GM18870 (cell line): ENCODE results near the gene MON1B.

Experiments
- ATAC-seq: cut with Tn5 transposase; IDR thresholded peaks from one replicate; pipeline ENCODE4 v1.9.1; 2021; ENCODE audit warnings: moderate library complexity; ENCODE audit not compliant: unreplicated experiment

Gene MON1B

DNA sequence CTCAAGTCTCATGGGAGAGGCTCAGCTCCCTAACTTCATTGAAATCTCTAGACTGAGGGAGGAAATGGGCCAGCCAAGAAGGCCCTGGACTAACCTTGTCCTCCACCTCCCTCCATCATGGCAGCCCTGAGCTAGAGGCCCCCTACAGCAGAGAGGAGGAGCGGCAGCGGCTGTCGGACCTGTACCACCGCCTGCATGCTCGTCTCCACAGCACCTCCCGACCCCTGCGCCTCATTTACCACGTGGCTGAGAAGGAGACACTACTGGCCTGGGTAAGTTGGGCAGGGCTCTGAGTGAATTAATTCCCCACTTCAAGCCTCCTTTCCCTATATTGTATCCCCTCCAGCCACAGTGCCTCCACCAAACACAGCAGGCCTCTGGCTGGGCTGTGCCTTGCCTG is 4.4 kb downstream of the MON1B start:
- no peak for ATAC-seq

DNA sequence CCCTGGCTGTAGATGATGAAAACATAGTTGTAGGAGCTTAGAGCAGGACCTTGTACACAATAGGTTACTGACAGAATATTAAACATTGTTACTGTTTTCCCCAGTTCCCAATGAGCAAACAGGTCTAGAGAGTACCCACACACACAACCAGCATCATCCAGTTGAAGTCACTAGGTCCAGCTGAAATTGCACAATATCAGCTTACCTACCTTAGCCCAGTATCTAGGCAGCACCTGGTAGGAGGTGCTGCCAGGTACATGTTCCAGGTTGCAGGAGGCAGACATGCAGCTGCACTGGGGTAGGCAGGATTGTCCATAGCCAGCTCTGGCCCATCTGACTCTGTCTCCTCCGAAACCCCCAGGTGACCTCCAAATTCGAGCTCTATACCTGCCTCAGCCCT is 6.8 kb downstream of the MON1B start:
- ATAC-seq: no peak

DNA sequence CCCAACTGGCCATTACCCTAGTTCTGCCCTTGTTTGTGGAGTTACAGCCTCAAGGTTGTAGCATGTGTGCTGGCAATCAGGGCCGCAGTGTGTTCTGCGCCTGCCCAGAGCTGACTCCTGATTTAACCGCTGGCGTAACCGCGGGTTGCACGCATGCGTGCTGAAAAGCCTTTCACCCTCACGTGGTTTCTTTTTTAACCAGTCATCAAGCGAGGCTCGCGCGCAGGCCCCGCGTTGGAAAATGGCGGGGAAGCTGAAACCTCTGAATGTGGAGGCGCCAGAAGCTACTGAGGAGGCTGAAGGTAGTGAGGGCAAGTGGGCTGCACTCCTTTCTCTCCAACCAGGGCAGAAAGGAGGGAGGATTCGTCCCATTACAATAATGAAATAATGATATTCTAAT is 8.2 kb downstream of the MON1B start, which contains the start of gene SYCE1L:
TSS of gene SYCE1L (plus strand) at position 198 of the 400 bp plus-strand sequence. CDS start at position 242, 44 bp downstream.
- ATAC-seq: no peak

DNA sequence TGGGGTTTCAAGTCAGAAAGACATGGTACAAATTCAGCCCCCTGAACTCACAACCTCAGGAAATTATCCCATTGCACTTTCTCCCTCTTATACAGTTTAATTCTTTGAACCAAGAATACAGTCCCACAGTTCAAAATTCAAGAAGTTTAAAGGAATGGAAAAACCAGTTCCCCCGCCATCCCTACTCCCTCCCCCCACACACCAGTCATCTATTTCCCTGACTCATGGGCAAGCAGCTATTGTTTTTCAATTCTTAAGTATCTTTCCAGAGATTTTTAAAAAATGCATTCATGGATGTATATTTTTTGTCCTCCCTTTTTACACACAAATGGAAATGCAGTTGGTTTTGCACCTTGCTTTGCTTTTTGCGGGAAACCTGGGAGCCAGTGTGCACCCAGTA is 15.5 kb downstream of the MON1B start:
- no peak for ATAC-seq

DNA sequence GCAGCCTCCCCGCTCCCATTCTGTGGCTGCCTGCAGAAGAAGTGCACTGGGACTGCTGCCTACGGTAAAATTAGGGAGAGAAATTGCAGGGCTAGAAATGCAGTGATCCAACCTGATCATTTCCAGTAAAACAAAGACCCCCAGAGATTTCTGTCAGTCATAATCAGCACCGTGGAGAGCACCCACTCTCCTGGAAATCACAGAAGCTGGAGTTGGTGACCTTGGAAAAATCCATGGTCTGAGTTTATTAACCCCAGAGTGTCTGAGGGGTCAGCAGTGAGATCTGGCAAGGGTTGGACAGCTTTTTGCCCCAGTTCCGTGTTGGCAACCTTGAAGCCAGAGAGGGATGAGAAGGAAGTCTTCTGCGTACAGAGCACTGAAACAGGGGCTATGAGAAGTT is 16.0 kb downstream of the MON1B start:
- no peak for ATAC-seq

DNA sequence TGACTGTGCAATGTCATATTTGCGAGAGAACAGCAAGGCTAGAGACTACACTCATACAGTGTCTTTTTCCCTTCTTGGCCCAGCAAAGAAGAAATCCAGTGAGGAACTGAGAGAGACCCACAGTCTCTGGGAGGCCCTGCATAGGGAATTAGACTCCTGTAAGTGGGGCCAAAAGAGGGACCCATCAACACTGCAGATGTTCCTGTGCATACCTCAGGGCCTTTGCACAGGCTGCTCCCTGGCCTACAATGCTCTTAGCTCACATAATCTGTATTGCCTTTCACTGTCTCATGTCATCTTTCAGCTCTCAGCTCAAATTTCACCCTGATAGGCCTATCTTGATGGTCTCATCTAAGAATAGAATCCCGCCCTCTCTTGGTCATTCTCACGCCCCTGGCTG is 17.4 kb downstream of the MON1B start:
- ATAC-seq: no peak

DNA sequence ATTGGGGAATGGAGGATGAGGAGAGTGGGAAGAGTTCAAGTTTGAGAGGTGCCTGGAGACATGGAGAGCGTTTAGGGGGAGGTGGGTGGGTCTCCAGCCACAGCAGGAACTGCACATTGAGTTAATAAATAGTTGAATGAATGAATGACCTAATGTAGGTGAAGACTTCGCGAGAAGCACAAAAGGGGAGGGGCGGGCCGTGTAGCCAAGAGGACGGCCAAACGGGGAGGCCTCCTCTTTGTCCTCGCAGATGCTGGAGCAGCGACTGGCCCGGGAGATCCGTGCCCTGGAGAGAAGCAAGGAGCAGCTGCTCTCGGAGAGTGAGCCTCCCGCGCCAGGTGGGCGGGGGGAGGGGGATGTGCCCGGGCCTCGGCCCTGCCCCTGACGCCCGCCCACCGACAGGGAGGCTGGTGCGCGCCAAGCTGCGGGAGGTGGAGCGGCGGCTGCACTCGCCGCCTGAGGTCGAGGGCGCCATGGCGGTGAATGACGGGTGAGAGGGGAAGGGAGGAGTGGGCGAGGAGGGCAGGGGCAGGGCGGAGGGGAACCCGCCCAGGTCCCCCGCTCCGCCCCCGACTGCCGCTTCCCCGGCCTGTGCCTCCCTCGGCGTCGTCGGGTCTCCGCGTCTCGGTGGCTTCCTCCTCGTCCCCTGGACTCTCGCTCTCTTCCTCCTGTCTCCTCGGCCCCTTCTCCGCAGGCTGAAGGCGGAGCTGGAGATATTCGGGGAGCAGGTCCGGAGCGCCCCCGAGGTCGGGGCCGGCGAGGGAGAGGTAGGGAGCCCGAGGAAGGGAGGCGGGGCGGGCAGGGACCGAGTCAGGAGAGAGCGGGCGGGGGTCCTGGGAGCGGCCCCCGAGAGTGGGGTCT is 21.1 kb downstream of the MON1B start:
- peak; percentile 33 for ATAC-seq

DNA sequence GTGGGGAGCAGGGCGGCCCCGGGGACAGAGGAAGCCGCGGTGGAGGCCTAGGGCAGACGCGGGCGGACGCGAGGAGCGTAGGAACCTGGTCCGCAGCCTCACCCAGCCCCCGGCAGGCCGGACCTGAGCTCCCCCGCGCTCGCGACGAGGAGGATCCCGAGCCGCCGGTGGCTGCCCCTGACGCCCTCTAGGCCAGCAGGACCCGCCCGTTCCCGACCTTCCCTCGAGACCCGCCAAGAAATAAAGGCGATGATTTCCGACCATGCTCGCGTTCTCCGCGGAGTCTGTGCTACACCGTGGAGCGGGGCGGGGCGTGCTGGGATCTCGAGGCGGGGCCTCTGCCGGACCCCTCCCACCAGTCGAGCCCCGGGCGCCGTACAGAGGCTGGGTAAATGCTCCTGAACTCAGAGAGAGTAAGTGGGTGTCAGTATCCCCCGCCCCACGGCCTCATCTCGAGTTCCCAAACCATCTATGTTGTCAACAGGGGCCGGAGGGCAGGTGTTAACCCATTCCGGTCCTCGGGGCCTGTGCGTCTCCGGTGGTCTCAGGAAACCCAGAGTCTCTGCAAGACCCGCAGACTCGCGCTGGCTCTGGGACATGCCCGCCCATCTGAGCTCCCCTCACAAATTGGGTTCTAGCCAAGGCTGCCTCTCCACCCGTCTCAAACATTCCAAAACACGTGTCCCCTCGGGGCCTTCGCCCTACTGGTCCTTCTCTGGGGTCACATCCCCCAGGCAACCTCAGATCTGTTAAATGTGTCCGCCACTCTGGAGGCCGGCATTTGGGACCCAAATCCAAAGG is 22.0 kb downstream of the MON1B start:
- peak; percentile 65 for ATAC-seq

DNA sequence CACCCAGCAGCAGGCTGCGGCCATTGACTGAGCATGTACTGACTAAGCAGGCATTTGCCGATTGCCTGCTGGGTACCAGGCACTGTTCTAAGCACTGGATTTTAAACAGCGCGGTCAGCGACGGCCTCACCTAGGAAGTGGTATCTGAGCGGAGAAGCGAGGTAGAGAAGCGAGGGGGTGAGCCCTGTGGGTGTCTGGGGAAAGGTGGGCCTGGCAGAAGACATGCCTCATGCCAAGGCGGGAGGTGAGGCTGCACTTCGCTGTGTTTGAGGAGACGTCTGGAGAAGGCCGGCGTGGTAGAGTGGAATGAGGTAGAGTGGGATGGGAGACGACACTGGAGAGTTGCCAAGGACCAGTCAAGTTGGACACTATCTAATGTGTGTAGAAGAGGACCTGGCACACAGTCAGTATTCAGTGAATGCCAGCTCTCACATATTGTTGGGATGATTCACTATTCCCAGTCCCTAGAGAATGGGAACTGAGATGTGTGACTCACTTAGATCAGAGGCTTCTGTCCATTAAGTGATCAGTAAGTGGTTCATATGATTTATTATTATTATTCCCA is 22.6 kb downstream of the MON1B start:
- ATAC-seq: no peak

DNA sequence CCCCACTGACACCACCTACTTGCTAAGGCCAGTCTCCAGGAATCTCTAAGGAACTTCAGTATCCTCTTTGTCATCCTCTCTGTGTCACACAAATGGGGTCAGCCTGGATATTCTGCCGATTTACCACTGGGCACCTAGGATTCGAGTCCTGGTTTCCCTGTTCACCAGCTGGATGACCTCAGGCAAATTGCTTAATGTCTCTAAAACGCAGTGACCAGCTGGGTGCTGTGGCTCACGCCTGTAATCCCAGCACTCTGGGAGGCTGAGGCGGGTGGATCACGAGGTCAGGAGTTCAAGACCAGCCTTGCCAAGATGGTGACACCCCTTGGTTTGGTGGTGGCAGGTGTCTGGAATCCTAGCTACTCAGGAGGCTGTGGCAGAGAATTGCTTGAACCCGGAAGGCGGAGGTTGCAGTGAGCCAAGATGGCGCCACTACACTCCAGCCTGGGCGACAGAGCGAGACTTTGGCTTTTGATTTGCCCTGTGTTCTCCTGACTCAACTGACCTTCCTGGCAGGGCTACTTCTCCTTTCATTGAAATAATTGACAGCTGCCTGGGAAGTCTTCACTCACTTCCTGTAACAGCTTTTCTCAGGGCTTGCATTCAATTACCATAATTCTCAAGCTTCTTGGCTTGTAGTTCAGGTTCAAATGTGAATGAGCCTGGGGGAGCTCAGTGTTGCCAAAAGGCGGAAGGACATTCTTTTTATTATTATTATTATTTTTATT is 23.6 kb downstream of the MON1B start:
- no peak for ATAC-seq

DNA sequence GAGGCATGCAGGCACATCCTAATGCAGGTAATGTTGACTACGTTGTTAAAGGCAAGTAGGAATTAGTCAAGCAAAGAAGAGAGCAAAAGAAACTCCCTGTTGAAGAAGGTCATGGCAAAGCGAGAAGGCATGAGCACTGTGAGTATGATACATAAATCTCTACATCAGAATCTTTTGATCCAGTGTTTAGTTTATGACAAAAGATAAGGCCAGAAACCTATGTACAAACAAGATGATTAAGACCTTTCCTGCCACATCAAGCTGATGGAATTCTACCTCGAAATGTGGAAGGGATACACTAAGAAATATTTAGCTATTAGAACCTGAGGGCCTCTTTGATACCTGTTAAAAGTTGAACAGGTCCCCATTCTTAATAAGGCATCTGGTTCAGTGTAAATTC is 28.4 kb downstream of the MON1B start:
- ATAC-seq: no peak

DNA sequence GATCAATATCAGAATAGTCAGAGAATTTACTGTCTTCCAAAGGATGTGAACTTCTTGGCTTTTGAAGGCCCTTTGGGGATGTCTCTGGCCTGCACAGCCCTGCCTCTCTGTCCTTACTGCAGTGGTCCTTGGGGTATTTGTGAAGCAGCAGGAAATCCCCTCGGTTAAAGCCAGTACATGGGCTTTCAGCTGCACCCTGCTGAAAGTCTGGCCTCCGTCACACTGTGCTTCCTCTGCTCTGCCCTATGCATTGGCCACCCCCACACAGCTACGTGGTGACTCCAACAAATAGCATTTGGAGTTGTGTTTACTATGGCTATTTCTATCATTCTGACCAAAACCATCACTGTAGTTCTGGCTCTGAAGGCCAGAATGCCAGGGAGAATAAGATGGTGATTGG is 29.4 kb downstream of the MON1B start:
- ATAC-seq: peak; percentile 69

DNA sequence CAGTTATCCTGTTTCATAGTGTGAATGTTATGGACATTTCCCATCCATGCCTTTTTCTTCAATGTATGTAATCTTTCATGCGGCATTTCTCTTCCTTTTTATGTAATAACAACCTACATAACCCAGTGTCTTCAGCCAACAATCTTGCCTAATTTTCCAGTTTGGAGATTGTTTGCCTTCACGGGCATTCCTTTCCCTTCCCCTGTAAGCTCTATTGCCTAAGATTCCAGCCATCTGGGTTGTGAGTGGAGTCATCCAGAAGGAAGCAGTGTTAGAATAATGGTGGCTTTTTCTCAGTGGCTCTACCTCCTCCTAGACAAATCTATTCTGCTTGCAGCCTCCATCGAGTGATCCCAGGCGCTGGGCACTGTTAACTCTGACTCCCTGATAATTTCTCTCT is 30.5 kb downstream of the MON1B start:
- ATAC-seq: no peak

DNA sequence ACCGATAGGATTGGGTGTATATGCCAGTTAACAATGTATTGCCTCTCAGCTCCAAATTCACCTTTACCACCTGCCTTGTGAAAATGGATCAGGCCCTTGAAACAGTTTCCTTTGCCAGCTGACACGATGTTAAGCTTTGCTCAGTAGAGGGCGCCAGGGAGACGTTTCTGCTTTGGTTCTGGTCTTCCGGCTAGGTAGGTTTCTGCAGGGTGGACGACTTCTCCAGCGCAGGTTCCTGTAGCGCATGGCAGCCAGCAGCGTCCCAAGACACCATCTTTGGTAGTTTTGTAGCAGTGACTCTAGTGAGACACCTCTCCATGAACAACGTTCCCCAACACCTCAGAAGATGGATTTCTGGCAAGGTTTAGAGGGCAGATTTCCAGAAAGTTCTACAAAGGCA is 32.2 kb downstream of the MON1B start:
- no peak for ATAC-seq

DNA sequence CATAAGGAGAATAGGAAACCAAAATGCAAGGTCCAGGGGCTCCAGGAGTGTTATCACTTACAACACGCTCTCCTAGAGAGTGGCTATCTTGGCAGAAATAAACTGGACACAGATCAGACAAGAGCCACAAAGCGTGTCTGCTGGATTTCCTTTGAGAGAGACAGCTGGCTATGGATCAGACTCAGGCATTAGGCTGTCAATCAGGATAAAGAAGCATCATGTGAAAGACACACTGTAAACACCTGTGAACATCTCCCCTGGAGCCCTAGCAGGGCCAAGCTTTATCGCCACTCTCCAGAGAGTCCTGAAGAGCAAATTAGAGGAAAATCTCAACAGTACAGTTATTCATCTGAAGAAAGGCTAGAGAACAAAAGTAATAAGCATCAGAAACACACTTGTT is 34.2 kb downstream of the MON1B start:
- no peak for ATAC-seq

DNA sequence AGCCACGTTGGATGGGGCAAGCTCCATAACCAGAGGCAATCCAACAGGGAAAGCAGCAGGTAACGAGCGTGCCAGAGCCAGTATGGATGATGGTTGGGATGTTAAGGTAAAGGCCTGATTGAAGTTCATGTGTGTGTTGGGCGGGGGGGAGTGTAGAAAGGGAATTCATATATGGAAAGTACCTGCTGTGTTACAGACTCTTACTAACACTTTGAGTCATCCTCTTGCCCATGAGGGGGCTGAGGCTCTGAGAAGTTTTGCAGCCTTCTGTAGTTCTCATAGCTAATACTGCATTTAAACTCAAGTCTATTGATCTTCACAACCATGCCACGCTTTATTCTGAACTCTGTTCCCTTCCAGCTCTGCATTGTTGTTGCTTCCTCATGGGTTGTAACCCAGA is 36.8 kb downstream of the MON1B start:
- ATAC-seq: peak; percentile 95

DNA sequence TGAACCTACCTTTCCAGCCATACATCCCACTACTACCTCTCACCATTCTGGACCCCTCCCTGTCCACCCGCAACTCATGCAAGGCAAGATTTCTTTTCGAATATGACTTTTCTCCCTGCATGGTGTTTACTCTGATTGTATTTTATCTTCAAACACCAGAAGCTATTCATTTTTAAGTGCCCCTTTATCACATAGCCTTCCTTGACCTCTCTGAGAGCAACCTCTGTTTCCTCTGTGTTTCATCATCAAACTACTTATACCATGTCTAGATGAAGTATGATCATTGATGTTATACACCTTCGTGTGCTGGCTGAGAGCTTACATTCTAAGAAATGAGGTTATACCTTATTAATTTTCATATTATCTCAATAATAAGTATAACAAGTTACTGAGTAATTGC is 40.1 kb downstream of the MON1B start:
- ATAC-seq: no peak

DNA sequence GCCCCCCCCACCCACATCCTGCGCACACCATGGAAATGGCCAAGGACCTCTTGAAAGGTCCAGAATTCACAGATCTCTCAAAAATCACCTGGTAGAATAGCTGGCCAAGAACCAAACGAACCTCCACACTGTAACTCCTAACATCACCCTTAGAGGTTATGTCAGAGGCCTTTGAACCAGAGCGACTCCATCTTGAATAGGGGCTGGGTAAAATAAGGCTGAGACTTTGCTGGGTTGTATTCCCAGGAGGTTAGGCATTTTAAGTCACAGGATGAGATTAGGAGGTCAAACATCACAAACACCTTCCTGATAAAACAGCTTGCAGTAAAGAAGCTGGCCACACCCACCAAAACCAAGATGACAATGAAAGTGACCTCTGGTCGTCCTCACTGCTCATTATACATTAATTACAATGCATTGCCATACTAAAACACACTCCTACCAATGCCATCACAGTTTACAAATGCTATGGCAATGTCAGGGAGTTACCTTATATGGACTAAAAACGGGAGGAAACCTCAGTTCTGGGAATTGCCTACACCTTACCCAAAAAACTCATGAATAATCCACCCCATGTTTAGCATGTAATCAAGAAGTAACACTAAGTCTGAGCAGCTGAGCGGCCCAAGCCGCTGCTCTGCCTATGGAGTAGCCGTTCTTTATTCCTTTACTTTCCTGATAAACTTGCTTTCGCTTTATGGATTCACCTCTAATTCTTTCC is 43.0 kb downstream of the MON1B start:
- ATAC-seq: no peak

DNA sequence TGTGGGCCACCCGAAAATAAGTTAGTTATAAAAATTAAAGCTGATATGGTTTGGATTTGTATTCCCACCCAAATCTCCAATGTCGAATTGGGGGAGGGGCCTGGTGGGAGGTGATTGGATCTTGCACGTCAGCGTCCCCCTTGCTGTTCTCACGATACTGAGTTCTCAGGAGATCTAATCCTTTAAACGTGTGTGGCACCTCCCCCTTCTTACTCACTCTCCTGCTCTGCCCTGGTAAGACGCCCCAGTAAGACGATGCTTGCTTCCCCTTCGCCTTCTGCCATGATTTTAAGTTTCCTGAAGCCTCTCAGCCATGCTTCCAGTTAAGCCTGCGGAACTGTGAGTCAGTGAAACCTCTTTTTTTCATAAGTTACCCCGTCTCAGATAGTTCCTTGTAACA is 43.6 kb downstream of the MON1B start:
- ATAC-seq: no peak

DNA sequence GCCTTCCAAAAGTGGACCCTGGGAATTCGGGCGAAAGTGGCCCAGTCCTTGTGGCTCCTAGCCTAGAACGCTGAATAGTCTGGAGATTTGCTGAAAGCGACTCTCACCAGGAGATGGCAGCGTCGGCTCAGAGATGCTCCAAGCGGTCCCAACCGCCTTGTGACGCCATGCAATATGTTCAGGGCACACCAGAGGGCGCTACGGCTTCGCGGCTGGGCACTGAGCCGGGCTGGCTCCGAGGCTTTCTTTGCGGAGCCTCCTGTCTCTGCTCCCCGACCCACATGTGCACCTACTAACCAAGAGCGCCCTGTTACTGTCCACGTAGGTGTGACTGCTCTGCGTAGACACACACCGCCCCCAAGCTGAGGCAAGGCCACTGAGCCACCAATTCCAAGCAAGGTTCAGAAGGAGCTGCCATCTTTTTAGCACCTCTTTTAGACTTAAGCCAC is 45.1 kb downstream of the MON1B start:
- ATAC-seq: peak; percentile 98
